K562 (cell line): ENCODE measurements around the gene BANP. TPM values are rescaled to one million over a fixed set of nuclear protein-coding genes. Genes with fewer than 3 reads are reported as not detected.

Experiments used
- E2F6 ChIP-seq, 2 experiments: IDR thresholded peaks; 2 replicates each; pipeline ENCODE4 v1.6.1; 2011; ENCODE audit warnings: borderline replicate concordance in 1 of 2, control low read depth in 1 of 2, low read depth in 1 of 2, low read length in 1 of 2, mild to moderate bottlenecking in 1 of 2, mixed read lengths in 1 of 2, moderate library complexity in 1 of 2; ENCODE audit not compliant: insufficient read depth in 1 of 2, insufficient read length in 1 of 2, poor library complexity in 1 of 2, severe bottlenecking in 1 of 2; ENCODE audit errors: extremely low read depth in 1 of 2
- MAX ChIP-seq: sonication (generic); formaldehyde crosslinking; IDR thresholded peaks from 2 replicates; pipeline ENCODE4 v1.9.0; 2022; ENCODE audit warnings: mild to moderate bottlenecking, missing genetic modification reagents
- MGA ChIP-seq: fragments of 450-650 bp; IDR thresholded peaks from 2 replicates; pipeline ENCODE4 v1.6.1; 2016; ENCODE audit warnings: mild to moderate bottlenecking, moderate library complexity
- PREB ChIP-seq: sonication (generic); formaldehyde crosslinking; IDR thresholded peaks from 2 replicates; pipeline ENCODE4 v1.8.1; 2023; ENCODE audit warnings: mild to moderate bottlenecking, missing genetic modification reagents
- RAD51 ChIP-seq: fragments of 450-650 bp; IDR thresholded peaks from 2 replicates; pipeline ENCODE4 v1.7.1; 2016; ENCODE audit warnings: low read depth, mild to moderate bottlenecking, borderline replicate concordance
- ZNF277 ChIP-seq: fragments of 250-450 bp; sonication (Bioruptor Pico); IDR thresholded peaks from 2 replicates; pipeline ENCODE4 v1.8.0; 2022; ENCODE audit warnings: inconsistent platforms, mild to moderate bottlenecking, moderate library complexity, borderline replicate concordance
- polyA plus RNA-seq, 8 experiments: library from polyadenylated mRNA; depleted of rRNA in 4 of 8; stranded (reverse) in 5 of 8; unstranded in 3 of 8; fragments of >200 nt; fragmentation: Nextera tagmentation in 2 of 8; fragmentation: Illumina TruSeq in 1 of 8; extraction: Ambion mirVana in 2 of 8; extraction: Trizol in 1 of 8; gene quantifications; 2 replicates each; pipeline versions ENCODE4 v1.2.1 to v1.2.3, GENCODE V29; 2011 to 2014; ENCODE audit warnings: inconsistent platforms in 1 of 8, missing spikeins in 1 of 8
- total RNA-seq, 7 experiments: library from RNA; depleted of rRNA in 6 of 7; stranded (reverse); fragments of >200 nt in 6 of 7; fragmentation: Illumina TruSeq in 2 of 7; extraction: Trizol in 2 of 7; gene quantifications; 2 replicates each; pipeline versions ENCODE4 v1.2.1 to v1.2.3, GENCODE V29; 2011 to 2021; ENCODE audit warnings: low replicate concordance in 1 of 7

BANP gene
- total and polyA plus RNA-seq, 9 of the 15 experiments (the other 6 are each of a cell fraction or from before 2014, with no cell fraction given): 4.6 to 22.1 (median 15.6) TPM

GRCh38 chr16:88102597-88102996, 151.4 kb downstream of the BANP start (continued):
- TF ChIP-seq MGA (peak; percentile 76), E2F6 (IDR thresholded peaks at IDR 0.05; ENCODE audit: borderline replicate concordance in 1 of 2, extremely low read depth in 1 of 2, insufficient read depth in 1 of 2, insufficient read length in 1 of 2, low read depth in 1 of 2, low read length in 1 of 2, poor library complexity in 1 of 2, severe bottlenecking in 1 of 2) (peak in 1 of 2 experiments; percentile 70), PREB (CRISPR knock-in tag) (no peak), ZNF277 (CRISPR knock-in tag) (no peak), MAX (CRISPR knock-in tag) (peak; percentile 63), RAD51 (no peak)
